ENCODE results near the gene CEBPE. TPM values are rescaled to one million over a fixed set of nuclear protein-coding genes. Genes with fewer than 3 reads are reported as not detected.

Gene CEBPE
- total RNA-seq, 1 donor from 2014 or later, result not detected

DNA sequence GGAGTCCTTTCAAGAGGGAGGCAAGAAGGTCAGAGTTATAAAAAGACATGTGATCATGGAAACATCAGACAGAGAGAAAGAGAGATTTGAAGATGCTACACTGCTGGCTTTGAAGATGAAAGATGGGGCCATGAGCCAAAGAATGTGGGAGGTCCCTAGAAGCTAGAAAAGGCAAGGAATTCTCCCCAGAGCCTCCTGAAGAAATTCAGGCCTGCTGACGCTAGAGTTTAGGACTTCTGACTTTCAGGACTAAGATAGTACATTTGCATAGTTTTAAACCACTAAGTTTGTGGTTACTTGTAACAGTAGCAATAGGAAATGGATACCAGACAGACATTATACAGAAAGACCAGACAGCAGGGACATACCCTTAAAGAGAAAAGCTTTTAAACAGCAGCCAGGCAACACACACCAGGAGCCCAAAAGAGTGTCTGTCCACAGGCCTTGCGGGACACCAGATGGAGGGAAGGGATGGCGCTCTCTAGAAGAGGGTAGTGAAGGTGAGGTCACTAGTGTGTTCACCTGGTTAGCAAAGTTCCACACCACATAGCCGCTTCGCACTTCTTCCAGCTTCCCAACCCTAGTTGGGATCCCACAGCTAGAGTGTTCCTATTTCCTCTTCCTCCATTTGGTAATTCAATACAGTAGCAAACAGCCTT is 29.7 kb upstream of the CEBPE start:
- H3K4me1 Mint-ChIP-seq (ENCODE audit: low read depth), result peaks cover 6% of the 10 kb centered on the region
- peaks cover 16% of the 10 kb centered on the region for H3K27me3 Mint-ChIP-seq (ENCODE audit: low read depth)
- DNase-seq (ENCODE audit: low spot score), result no peak
- no peak for TF ChIP-seq CTCF (IDR thresholded peaks at IDR 0.05)
- H3K4me3 Mint-ChIP-seq (ENCODE audit: unreplicated experiment), result no peak overlapping the region
- H3K9me3 Mint-ChIP-seq (ENCODE audit: low read depth), result peaks cover 6% of the 10 kb centered on the region
- no peak overlapping the region for H3K27ac Mint-ChIP-seq (ENCODE audit: unreplicated experiment)
- H3K36me3 Mint-ChIP-seq (ENCODE audit: low read depth), result no peaks in the 10 kb centered on the region

- H3K27me3 Mint-ChIP-seq (ENCODE audit: low read depth), result peaks cover 13% of the 10 kb centered on the region
- no peaks in the 10 kb centered on the region for H3K36me3 Mint-ChIP-seq (ENCODE audit: low read depth)
- H3K27ac Mint-ChIP-seq (ENCODE audit: unreplicated experiment), result no peak overlapping the region
- peaks cover 6% of the 10 kb centered on the region for H3K9me3 Mint-ChIP-seq (ENCODE audit: low read depth)
- no peak for TF ChIP-seq CTCF (IDR thresholded peaks at IDR 0.05)
- no peak for DNase-seq (ENCODE audit: low spot score)
- no peak overlapping the region for H3K4me3 Mint-ChIP-seq (ENCODE audit: unreplicated experiment)
- peaks cover 5% of the 10 kb centered on the region for H3K4me1 Mint-ChIP-seq (ENCODE audit: low read depth)
Observed at GRCh38 chr14:23147676-23148075, 28.6 kb upstream of the CEBPE start.

DNA sequence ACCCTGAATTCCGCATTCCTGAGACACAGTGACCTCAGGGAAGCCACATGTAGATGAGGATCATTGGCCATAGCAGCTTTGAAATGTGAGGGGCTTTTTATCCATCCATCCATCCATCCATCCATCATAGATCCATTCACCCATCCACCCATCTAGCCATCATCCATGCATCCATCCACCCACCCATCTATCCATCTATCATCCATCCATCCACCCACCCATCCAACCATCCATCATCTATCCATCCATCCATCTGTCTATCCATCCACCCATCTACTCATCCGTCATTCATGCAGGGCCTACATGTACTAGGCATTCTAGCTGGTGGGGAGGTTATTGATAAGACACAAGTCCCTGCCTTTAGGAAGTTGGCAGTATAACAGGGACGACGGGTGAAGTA is 27.9 kb upstream of the CEBPE start:
- no peak for DNase-seq (ENCODE audit: low spot score)
- peaks cover 13% of the 10 kb centered on the region for H3K27me3 Mint-ChIP-seq (ENCODE audit: low read depth)
- H3K4me3 Mint-ChIP-seq (ENCODE audit: unreplicated experiment), result no peak overlapping the region
- TF ChIP-seq CTCF (IDR thresholded peaks at IDR 0.05), result no peak
- peaks cover 10% of the 10 kb centered on the region for H3K4me1 Mint-ChIP-seq (ENCODE audit: low read depth)
- H3K27ac Mint-ChIP-seq (ENCODE audit: unreplicated experiment), result no peak overlapping the region
- H3K36me3 Mint-ChIP-seq (ENCODE audit: low read depth), result no peaks in the 10 kb centered on the region
- peaks cover 6% of the 10 kb centered on the region for H3K9me3 Mint-ChIP-seq (ENCODE audit: low read depth)

DNA sequence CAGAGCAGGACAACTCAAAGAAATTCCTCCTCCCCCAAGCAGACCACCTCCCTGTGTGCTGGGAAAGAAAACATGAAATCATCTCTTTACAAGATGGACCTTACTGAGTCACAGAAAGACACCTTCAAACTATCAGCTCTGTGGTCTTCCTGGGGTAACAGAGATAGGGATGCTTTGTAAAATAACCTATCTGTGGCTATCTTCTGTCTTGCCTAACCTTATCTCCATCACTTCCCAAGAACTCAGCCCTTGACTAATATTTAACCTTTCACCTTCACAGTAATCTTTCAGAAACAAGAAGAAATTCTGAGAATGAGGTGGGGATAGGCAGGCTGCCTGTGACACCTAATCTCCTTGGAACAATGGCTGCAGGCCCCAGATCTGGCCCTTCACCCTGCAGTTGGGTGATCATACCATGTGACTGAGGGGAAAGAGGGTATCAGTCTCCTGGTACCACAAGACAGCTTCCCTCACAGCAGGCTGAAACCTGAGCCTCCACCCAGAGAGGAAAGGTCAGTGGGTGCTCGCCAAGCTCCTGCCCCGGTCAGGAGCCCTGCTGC is 27.4 kb upstream of the CEBPE start:
- H3K27ac Mint-ChIP-seq (ENCODE audit: unreplicated experiment), result no peak overlapping the region
- no peaks in the 10 kb centered on the region for H3K36me3 Mint-ChIP-seq (ENCODE audit: low read depth)
- H3K4me3 Mint-ChIP-seq (ENCODE audit: unreplicated experiment), result no peak overlapping the region
- peaks cover 13% of the 10 kb centered on the region for H3K27me3 Mint-ChIP-seq (ENCODE audit: low read depth)
- H3K4me1 Mint-ChIP-seq (ENCODE audit: low read depth), result peaks cover 15% of the 10 kb centered on the region
- peaks cover 6% of the 10 kb centered on the region for H3K9me3 Mint-ChIP-seq (ENCODE audit: low read depth)
- no peak for TF ChIP-seq CTCF (IDR thresholded peaks at IDR 0.05)
- DNase-seq (ENCODE audit: low spot score), result no peak

- no peaks in the 10 kb centered on the region for H3K36me3 Mint-ChIP-seq (ENCODE audit: low read depth)
- peaks cover 6% of the 10 kb centered on the region for H3K9me3 Mint-ChIP-seq (ENCODE audit: low read depth)
- H3K4me1 Mint-ChIP-seq (ENCODE audit: low read depth), result peaks cover 15% of the 10 kb centered on the region
- H3K4me3 Mint-ChIP-seq (ENCODE audit: unreplicated experiment), result no peak overlapping the region
- no peak overlapping the region for H3K27ac Mint-ChIP-seq (ENCODE audit: unreplicated experiment)
- H3K27me3 Mint-ChIP-seq (ENCODE audit: low read depth), result peaks cover 13% of the 10 kb centered on the region
- no peak for TF ChIP-seq CTCF (IDR thresholded peaks at IDR 0.05)
- no peak for DNase-seq (ENCODE audit: low spot score)
Observed at GRCh38 chr14:23145794-23146350, 26.8 kb upstream of the CEBPE start.
